H9 (cell line): ENCODE measurements around the gene MYH8. TPM values are rescaled to one million over a fixed set of nuclear protein-coding genes. Genes with fewer than 3 reads are reported as not detected.

Experiments used
- DNase-seq: peaks from one replicate; pipeline ENCODE4 v3.0.0-alpha.2; 2017
- H2AFZ ChIP-seq: one replicate; pipeline ENCODE4 v1.6.1; 2013; ENCODE audit warnings: mild to moderate bottlenecking, low read length, control low read depth, moderate library complexity
- H2AK5ac ChIP-seq: 2 replicates; pipeline ENCODE4 v1.6.1; 2013; ENCODE audit warnings: low read length, control low read depth, mixed read lengths; ENCODE audit not compliant: insufficient read length
- H2BK120ac ChIP-seq: one replicate; pipeline ENCODE4 v1.6.1; 2013; ENCODE audit warnings: low read depth, mild to moderate bottlenecking, low read length, control low read depth, inconsistent platforms; ENCODE audit not compliant: poor library complexity, severe bottlenecking
- H2BK12ac ChIP-seq: 2 replicates; pipeline ENCODE4 v1.6.1; 2013; ENCODE audit warnings: low read length, control low read depth, mixed read lengths, low read depth; ENCODE audit not compliant: insufficient read length
- H2BK15ac ChIP-seq: 2 replicates; pipeline ENCODE4 v1.6.1; 2013; ENCODE audit warnings: low read depth, low read length, control low read depth
- H2BK20ac ChIP-seq: one replicate; pipeline ENCODE4 v1.6.1; 2013; ENCODE audit warnings: low read depth, mild to moderate bottlenecking, low read length, control low read depth, inconsistent platforms; ENCODE audit not compliant: poor library complexity, severe bottlenecking
- H2BK5ac ChIP-seq: 2 replicates; pipeline ENCODE4 v1.6.1; 2013; ENCODE audit warnings: low read length, control low read depth, mixed read lengths; ENCODE audit not compliant: insufficient read length
- H3K14ac ChIP-seq: 2 replicates; pipeline ENCODE4 v1.6.1; 2013; ENCODE audit warnings: low read length, control low read depth; ENCODE audit not compliant: insufficient read depth
- H3K18ac ChIP-seq: 2 replicates; pipeline ENCODE4 v1.6.1; 2013; ENCODE audit warnings: low read depth, mild to moderate bottlenecking, mixed read lengths, low read length, control low read depth; ENCODE audit not compliant: insufficient read length
- H3K23ac ChIP-seq: 2 replicates; pipeline ENCODE4 v1.6.1; 2013; ENCODE audit warnings: low read length, control low read depth, mixed read lengths, low read depth; ENCODE audit not compliant: insufficient read length
- H3K23me2 ChIP-seq: 2 replicates; pipeline ENCODE4 v1.6.1; 2013; ENCODE audit warnings: low read depth, mild to moderate bottlenecking, mixed read lengths, low read length, control low read depth; ENCODE audit not compliant: insufficient read length, poor library complexity, severe bottlenecking
- H3K27ac ChIP-seq: 2 replicates; pipeline ENCODE4 v1.5.1; 2013; ENCODE audit warnings: low read length, control low read depth, mixed read lengths, low read depth; ENCODE audit not compliant: insufficient read length
- H3K27me3 ChIP-seq: 2 replicates; pipeline ENCODE4 v1.6.1; 2013; ENCODE audit warnings: low read length, control low read depth, inconsistent platforms; ENCODE audit not compliant: insufficient read depth
- H3K4ac ChIP-seq: 2 replicates; pipeline ENCODE4 v1.6.1; 2013; ENCODE audit warnings: low read depth, mild to moderate bottlenecking, control low read depth, inconsistent platforms, low read length, moderate library complexity
- H3K4me1 ChIP-seq: 2 replicates; pipeline ENCODE4 v1.6.1; 2013; ENCODE audit warnings: low read length, control low read depth, inconsistent platforms; ENCODE audit not compliant: insufficient read depth
- H3K4me2 ChIP-seq: 2 replicates; pipeline ENCODE4 v1.6.1; 2013; ENCODE audit warnings: low read length, control low read depth, mixed read lengths; ENCODE audit not compliant: insufficient read length, insufficient read depth
- H3K56ac ChIP-seq: 2 replicates; pipeline ENCODE4 v1.6.1; 2013; ENCODE audit warnings: low read depth, mild to moderate bottlenecking, mixed read lengths, low read length, control low read depth; ENCODE audit not compliant: insufficient read length
- H3K79me1 ChIP-seq: 2 replicates; pipeline ENCODE4 v1.6.1; 2013; ENCODE audit warnings: low read depth, mild to moderate bottlenecking, moderate library complexity, low read length, control low read depth, inconsistent platforms; ENCODE audit not compliant: insufficient read depth, poor library complexity, severe bottlenecking
- H3K79me2 ChIP-seq: 2 replicates; pipeline ENCODE4 v1.6.1; 2013; ENCODE audit warnings: low read length, control low read depth, inconsistent platforms; ENCODE audit not compliant: insufficient read depth
- H3K9ac ChIP-seq: 2 replicates; pipeline ENCODE4 v1.6.1; 2013; ENCODE audit warnings: low read length, control low read depth, mixed read lengths; ENCODE audit not compliant: insufficient read length; ENCODE audit errors: extremely low read depth
- H3K9me3 ChIP-seq: one replicate; pipeline ENCODE4 v1.6.1; 2013; ENCODE audit warnings: low read depth, low read length, inconsistent platforms; ENCODE audit not compliant: control insufficient read depth
- H3T11ph ChIP-seq: one replicate; pipeline ENCODE4 v1.6.1; 2013; ENCODE audit warnings: mild to moderate bottlenecking, low read length, control low read depth, inconsistent platforms
- H4K20me1 ChIP-seq: one replicate; pipeline ENCODE4 v1.6.1; 2013; ENCODE audit not compliant: control insufficient read depth, insufficient read length, insufficient read depth
- H4K5ac ChIP-seq: 2 replicates; pipeline ENCODE4 v1.6.1; 2013; ENCODE audit warnings: low read depth, mild to moderate bottlenecking, mixed read lengths, low read length, control low read depth; ENCODE audit not compliant: insufficient read length
- H4K8ac ChIP-seq: replicated peaks from 2 replicates; pipeline ENCODE4 v1.6.1; 2013; ENCODE audit warnings: low read length, control low read depth, mixed read lengths, low read depth; ENCODE audit not compliant: insufficient read length
- H4K91ac ChIP-seq: 2 replicates; pipeline ENCODE4 v1.6.1; 2013; ENCODE audit warnings: low read depth, mild to moderate bottlenecking, moderate library complexity, mixed read lengths, low read length, control low read depth; ENCODE audit not compliant: insufficient read length
- H3K27ac Mint-ChIP-seq, 3 experiments: 2 replicates in 2 of 3; 3 replicates in 1 of 3; pipeline ENCODE4 v1.8.0; 2020 to 2021; ENCODE audit warnings: mixed read lengths in 3 of 3, mild to moderate bottlenecking in 1 of 3, moderate library complexity in 1 of 3
- H3K27me3 Mint-ChIP-seq: 2 replicates; pipeline ENCODE4 v1.8.0; 2021; ENCODE audit warnings: low read depth, mild to moderate bottlenecking, moderate library complexity, mixed read lengths
- H3K36me3 Mint-ChIP-seq, 3 experiments: 2 replicates in 2 of 3; 3 replicates in 1 of 3; pipeline ENCODE4 v1.8.0; 2020 to 2021; ENCODE audit warnings: low read depth in 3 of 3, mixed read lengths in 3 of 3; ENCODE audit not compliant: insufficient read depth in 1 of 3
- H3K4me1 Mint-ChIP-seq, 2 experiments: 2 replicates each; pipeline ENCODE4 v1.8.0; 2020; ENCODE audit warnings: mixed read lengths in 2 of 2
- H3K4me3 Mint-ChIP-seq, 2 experiments: 2 replicates in 1 of 2; 3 replicates in 1 of 2; pipeline ENCODE4 v1.8.0; 2020 to 2021; ENCODE audit warnings: mild to moderate bottlenecking in 2 of 2, mixed read lengths in 2 of 2, moderate library complexity in 1 of 2
- H3K9me3 Mint-ChIP-seq, 2 experiments: 2 replicates in 1 of 2; 3 replicates in 1 of 2; pipeline ENCODE4 v1.8.0; 2020; ENCODE audit warnings: mild to moderate bottlenecking in 2 of 2, mixed read lengths in 2 of 2, moderate library complexity in 1 of 2
- WGBS: extraction: QIAGEN DNeasy Blood & Tissue Kit; methylation state at CpG from one replicate; pipeline ENCODE4 v1.1.7; 2013; ENCODE audit warnings: missing lambda C conversion rate, low lambda C conversion rate, mixed read lengths; ENCODE audit not compliant: insufficient read length; ENCODE audit errors: extremely low coverage; 5-methylcytosine and 5-hydroxymethylcytosine counted together
- total RNA-seq: library from RNA; stranded (reverse); gene quantifications from 2 replicates; pipeline ENCODE4 v1.2.1, GENCODE V29; 2021
- TF ChIP-seq, protein P1 (sequence below): fragments of 200-600 bp; sonication (generic); conservative IDR thresholded peaks from 3 replicates; pipeline ENCODE4 v1.8.0; 2021; ENCODE audit warnings: antibody characterized with exemption, mild to moderate bottlenecking

MYH8 gene
- total RNA-seq, 1 experiment from 2014 or later = not detected

DNA sequence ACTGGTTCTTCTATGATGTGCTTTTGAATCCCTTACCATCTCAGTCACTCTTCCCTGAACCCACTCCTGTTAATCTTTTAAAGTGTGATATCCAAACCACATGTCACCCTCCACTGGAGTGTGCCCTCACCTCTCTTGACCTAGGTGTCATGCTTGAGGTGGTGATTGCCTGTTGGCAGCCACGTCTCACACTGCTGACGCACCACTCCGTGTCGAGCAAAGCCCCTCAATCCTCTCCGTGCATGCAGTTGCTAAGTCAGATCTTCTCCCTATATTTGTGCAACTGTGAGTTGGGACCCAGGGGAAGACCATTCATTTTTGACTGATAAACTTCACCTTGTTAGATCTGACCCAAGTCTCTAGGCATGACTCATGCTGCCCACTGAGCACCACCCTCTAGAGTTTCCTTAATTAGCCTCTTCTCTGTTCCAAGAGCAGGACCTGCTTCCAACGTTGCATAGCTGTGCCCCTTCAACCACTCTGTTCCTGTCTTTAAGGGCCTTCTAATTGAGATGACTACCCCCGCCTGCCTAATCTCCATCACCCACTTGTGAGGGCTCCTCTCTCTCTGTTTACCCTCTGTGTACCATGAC, 51.6 kb downstream of the MYH8 start:
- no peaks in the 10 kb centered on the region for H3K36me3 Mint-ChIP-seq
- H3K23me2 ChIP-seq = no peaks in the 10 kb centered on the region
- H2BK120ac ChIP-seq = no peak overlapping the region
- H2BK12ac ChIP-seq = no peak overlapping the region
- no peaks in the 10 kb centered on the region; the same call in 1 of the 2 replicates for H3K4me1 ChIP-seq
- no peak overlapping the region for H2BK20ac ChIP-seq
- H2AK5ac ChIP-seq = no peak overlapping the region
- H3K4me1 Mint-ChIP-seq = peaks cover 4 to 9% of the 10 kb centered on the region in 2 experiments; a peak in 3 of 4 replicates
- H3K27ac Mint-ChIP-seq = no peak overlapping the region
- H3K14ac ChIP-seq = no peak overlapping the region
- no peak overlapping the region for H2BK5ac ChIP-seq
- H3K18ac ChIP-seq = no peak overlapping the region
- TF ChIP-seq, protein P1, sequence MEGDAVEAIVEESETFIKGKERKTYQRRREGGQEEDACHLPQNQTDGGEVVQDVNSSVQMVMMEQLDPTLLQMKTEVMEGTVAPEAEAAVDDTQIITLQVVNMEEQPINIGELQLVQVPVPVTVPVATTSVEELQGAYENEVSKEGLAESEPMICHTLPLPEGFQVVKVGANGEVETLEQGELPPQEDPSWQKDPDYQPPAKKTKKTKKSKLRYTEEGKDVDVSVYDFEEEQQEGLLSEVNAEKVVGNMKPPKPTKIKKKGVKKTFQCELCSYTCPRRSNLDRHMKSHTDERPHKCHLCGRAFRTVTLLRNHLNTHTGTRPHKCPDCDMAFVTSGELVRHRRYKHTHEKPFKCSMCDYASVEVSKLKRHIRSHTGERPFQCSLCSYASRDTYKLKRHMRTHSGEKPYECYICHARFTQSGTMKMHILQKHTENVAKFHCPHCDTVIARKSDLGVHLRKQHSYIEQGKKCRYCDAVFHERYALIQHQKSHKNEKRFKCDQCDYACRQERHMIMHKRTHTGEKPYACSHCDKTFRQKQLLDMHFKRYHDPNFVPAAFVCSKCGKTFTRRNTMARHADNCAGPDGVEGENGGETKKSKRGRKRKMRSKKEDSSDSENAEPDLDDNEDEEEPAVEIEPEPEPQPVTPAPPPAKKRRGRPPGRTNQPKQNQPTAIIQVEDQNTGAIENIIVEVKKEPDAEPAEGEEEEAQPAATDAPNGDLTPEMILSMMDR = no peak
- H3K27me3 ChIP-seq = no peaks in the 10 kb centered on the region
- no peak overlapping the region for H3K9ac ChIP-seq
- peaks cover 3% of the 10 kb centered on the region for H3K27me3 Mint-ChIP-seq
- H3K56ac ChIP-seq = no peak overlapping the region
- H3T11ph ChIP-seq = no peak overlapping the region
- DNase-seq = no peak
- no peak overlapping the region for H3K4ac ChIP-seq
- no peak overlapping the region for H4K5ac ChIP-seq
- no CpG with 5 or more reads among the region's 7 CpGs for WGBS
- no peaks in the 10 kb centered on the region for H3K9me3 Mint-ChIP-seq
- H3K79me1 ChIP-seq = no peaks in the 10 kb centered on the region
- H3K79me2 ChIP-seq = no peaks in the 10 kb centered on the region
- no peak overlapping the region for H4K91ac ChIP-seq
- no peaks in the 10 kb centered on the region for H3K9me3 ChIP-seq
- no peak overlapping the region for H2BK15ac ChIP-seq
- H3K27ac ChIP-seq = no peak overlapping the region
- no peaks in the 10 kb centered on the region for H4K20me1 ChIP-seq
- H4K8ac ChIP-seq = no peak overlapping the region
- no peak overlapping the region for H2AFZ ChIP-seq
- H3K4me2 ChIP-seq = no peak overlapping the region
- H3K4me3 Mint-ChIP-seq = no peak overlapping the region
- H3K23ac ChIP-seq = no peak overlapping the region
